ENCODE measurements around the gene FGF1. TPM values are rescaled to one million over a fixed set of nuclear protein-coding genes. Genes with fewer than 3 reads are reported as not detected.

FGF1 gene
- polyA plus RNA-seq, 4 donors: 0.27 to 2.8 (median 0.65) TPM; not detected in 1

- Histone ChIP-seq H3K4me3 (ENCODE audit: low read depth in 1 of 3, low read length in 3 of 3) (no peak overlapping the region), H3K9me3 (ENCODE audit: control insufficient read depth in 2 of 2, insufficient read depth in 1 of 2, low read depth in 1 of 2, low read length in 1 of 2) (no peaks in the 10 kb centered on the region), H3K4me1 (ENCODE audit: control insufficient read depth in 3 of 3, insufficient read depth in 2 of 3, low read depth in 1 of 3, low read length in 2 of 3) (no peaks in the 10 kb centered on the region), H3K27me3 (ENCODE audit: control insufficient read depth in 3 of 3, insufficient read depth in 3 of 3, low read length in 3 of 3) (peaks cover 0 to 5% (median 0%) of the 10 kb centered on the region in 3 donors), H3K36me3 (ENCODE audit: control insufficient read depth in 3 of 3, insufficient read depth in 2 of 3, low read depth in 1 of 3, low read length in 3 of 3) (no peaks in the 10 kb centered on the region), H3K27ac (ENCODE audit: low read depth in 1 of 3, low read length in 2 of 3) (no peak overlapping the region)
- no peak for DNase-seq
- no peak for FAIRE-seq
- WGBS, 3 donors: 85 to 87% (median 87%) methylated on average over 7 of the region's 7 CpGs
Observed at GRCh38 chr5:142614054-142614453, 71.8 kb downstream of the FGF1 start.

- H3K4me3 ChIP-seq (ENCODE audit: low read depth in 1 of 3, low read length in 3 of 3): no peak overlapping the region
- WGBS, 3 donors: 73 to 80% (median 78%) methylated on average over 9 of the region's 9 CpGs
- H3K36me3 ChIP-seq (ENCODE audit: control insufficient read depth in 3 of 3, insufficient read depth in 2 of 3, low read depth in 1 of 3, low read length in 3 of 3): no peaks in the 10 kb centered on the region
- peaks cover 0 to 5% (median 0%) of the 10 kb centered on the region in 3 donors for H3K27me3 ChIP-seq (ENCODE audit: control insufficient read depth in 3 of 3, insufficient read depth in 3 of 3, low read length in 3 of 3)
- no peak overlapping the region for H3K27ac ChIP-seq (ENCODE audit: low read depth in 1 of 3, low read length in 2 of 3)
- DNase-seq (no peak), FAIRE-seq (no peak)
- no peaks in the 10 kb centered on the region for H3K4me1 ChIP-seq (ENCODE audit: control insufficient read depth in 3 of 3, insufficient read depth in 2 of 3, low read depth in 1 of 3, low read length in 2 of 3)
- no peaks in the 10 kb centered on the region for H3K9me3 ChIP-seq (ENCODE audit: control insufficient read depth in 2 of 2, insufficient read depth in 1 of 2, low read depth in 1 of 2, low read length in 1 of 2)
Observed at GRCh38 chr5:142613271-142613671, 72.6 kb downstream of the FGF1 start.

DNA sequence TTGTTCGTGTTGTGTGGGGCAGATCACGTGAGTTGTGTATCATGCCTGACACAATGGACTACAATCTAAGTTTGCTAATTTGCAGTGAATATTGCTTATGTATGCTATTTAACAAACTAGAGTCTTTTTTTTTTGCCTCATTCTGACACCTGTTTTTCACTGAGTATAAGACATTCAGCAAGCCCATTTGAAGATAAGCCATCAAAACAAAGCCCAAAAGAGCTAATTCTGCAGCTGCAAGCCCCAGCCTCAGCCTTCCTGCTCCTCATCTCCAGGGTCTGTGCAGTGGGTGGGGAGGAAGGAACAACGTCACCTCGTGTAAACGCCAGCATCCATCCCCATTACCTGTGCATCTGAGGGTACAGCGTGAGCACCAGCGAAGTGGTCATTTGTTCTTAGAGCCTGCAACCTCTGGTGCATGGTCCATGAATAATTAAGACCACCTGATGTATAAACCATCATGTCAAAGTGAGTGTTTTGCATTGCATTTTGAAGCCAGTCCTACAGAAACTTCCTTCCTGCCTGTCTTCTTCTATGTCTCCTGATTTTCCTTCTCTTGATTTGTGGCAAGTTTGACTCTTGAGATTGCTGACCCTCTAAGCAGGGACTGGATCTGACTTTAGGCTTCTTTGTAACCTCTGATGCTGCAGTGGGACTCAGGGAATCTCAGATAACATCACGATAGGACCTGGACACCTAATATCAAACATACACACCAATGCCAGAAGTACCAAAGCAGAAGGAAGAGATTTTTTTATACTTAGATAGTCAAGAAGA, 73.2 kb downstream of the FGF1 start:
- no peaks in the 10 kb centered on the region for H3K36me3 ChIP-seq (ENCODE audit: control insufficient read depth in 3 of 3, insufficient read depth in 2 of 3, low read depth in 1 of 3, low read length in 3 of 3)
- peaks cover 0 to 5% (median 0%) of the 10 kb centered on the region in 3 donors for H3K27me3 ChIP-seq (ENCODE audit: control insufficient read depth in 3 of 3, insufficient read depth in 3 of 3, low read length in 3 of 3)
- H3K4me3 ChIP-seq (ENCODE audit: low read depth in 1 of 3, low read length in 3 of 3): no peak overlapping the region
- H3K27ac ChIP-seq (ENCODE audit: low read depth in 1 of 3, low read length in 2 of 3): no peak overlapping the region
- H3K9me3 ChIP-seq (ENCODE audit: control insufficient read depth in 2 of 2, insufficient read depth in 1 of 2, low read depth in 1 of 2, low read length in 1 of 2): no peaks in the 10 kb centered on the region
- no peak for DNase-seq
- H3K4me1 ChIP-seq (ENCODE audit: control insufficient read depth in 3 of 3, insufficient read depth in 2 of 3, low read depth in 1 of 3, low read length in 2 of 3): no peaks in the 10 kb centered on the region
- 63 to 75% (median 69%) methylated on average over 8 of the region's 8 CpGs for WGBS, 3 donors
- FAIRE-seq: no peak

DNA sequence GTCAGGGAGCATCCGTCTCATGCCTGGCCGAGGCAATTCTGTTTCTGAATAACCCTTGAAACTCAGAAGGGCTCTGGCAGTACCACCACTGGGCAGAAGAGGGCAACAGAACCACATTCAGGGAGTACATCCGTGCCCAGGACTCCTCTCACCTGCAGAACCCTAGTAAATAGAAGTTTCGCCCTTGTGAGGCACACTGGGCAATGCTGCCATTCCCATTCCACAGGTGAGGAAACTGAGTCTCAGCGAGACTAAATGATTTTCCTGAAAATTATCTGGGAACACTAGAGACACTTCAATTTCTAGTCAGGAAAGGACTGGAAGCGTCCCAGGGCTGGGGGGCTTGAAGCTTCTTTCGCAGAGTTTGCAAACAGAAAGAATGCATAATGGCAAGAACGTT, 74.7 kb downstream of the FGF1 start:
- Histone ChIP-seq H3K9me3 (ENCODE audit: control insufficient read depth in 2 of 2, insufficient read depth in 1 of 2, low read depth in 1 of 2, low read length in 1 of 2) (no peaks in the 10 kb centered on the region), H3K27me3 (ENCODE audit: control insufficient read depth in 3 of 3, insufficient read depth in 3 of 3, low read length in 3 of 3) (peaks cover 0 to 5% (median 2%) of the 10 kb centered on the region in 3 donors), H3K36me3 (ENCODE audit: control insufficient read depth in 3 of 3, insufficient read depth in 2 of 3, low read depth in 1 of 3, low read length in 3 of 3) (no peaks in the 10 kb centered on the region), H3K4me3 (ENCODE audit: low read depth in 1 of 3, low read length in 3 of 3) (no peak overlapping the region), H3K27ac (ENCODE audit: low read depth in 1 of 3, low read length in 2 of 3) (no peak overlapping the region), H3K4me1 (ENCODE audit: control insufficient read depth in 3 of 3, insufficient read depth in 2 of 3, low read depth in 1 of 3, low read length in 2 of 3) (no peaks in the 10 kb centered on the region)
- FAIRE-seq (no peak), DNase-seq (peak; percentile 66 to 73)
- 29 to 38% (median 36%) methylated on average over 8 of the region's 8 CpGs for WGBS, 3 donors

- H3K4me3 ChIP-seq (ENCODE audit: low read depth in 1 of 3, low read length in 3 of 3): no peak overlapping the region
- H3K27me3 ChIP-seq (ENCODE audit: control insufficient read depth in 3 of 3, insufficient read depth in 3 of 3, low read length in 3 of 3): peaks cover 0 to 8% (median 2%) of the 10 kb centered on the region in 3 donors
- 37 to 72% (median 44%) methylated on average over 6 of the region's 6 CpGs for WGBS, 3 donors
- H3K36me3 ChIP-seq (ENCODE audit: control insufficient read depth in 3 of 3, insufficient read depth in 2 of 3, low read depth in 1 of 3, low read length in 3 of 3): no peaks in the 10 kb centered on the region
- no peaks in the 10 kb centered on the region for H3K4me1 ChIP-seq (ENCODE audit: control insufficient read depth in 3 of 3, insufficient read depth in 2 of 3, low read depth in 1 of 3, low read length in 2 of 3)
- H3K9me3 ChIP-seq (ENCODE audit: control insufficient read depth in 2 of 2, insufficient read depth in 1 of 2, low read depth in 1 of 2, low read length in 1 of 2): no peaks in the 10 kb centered on the region
- FAIRE-seq: no peak
- DNase-seq: no peak
- H3K27ac ChIP-seq (ENCODE audit: low read depth in 1 of 3, low read length in 2 of 3): no peak overlapping the region
Observed at GRCh38 chr5:142610176-142611001, 75.5 kb downstream of the FGF1 start.

GRCh38 chr5:142609142-142609541, 76.7 kb downstream of the FGF1 start:
- FAIRE-seq (no peak), DNase-seq (no peak)
- H3K4me1 ChIP-seq (ENCODE audit: control insufficient read depth in 3 of 3, insufficient read depth in 2 of 3, low read depth in 1 of 3, low read length in 2 of 3): no peaks in the 10 kb centered on the region
- no peak overlapping the region for H3K4me3 ChIP-seq (ENCODE audit: low read depth in 1 of 3, low read length in 3 of 3)
- 48 to 73% (median 58%) methylated on average over 6 of the region's 6 CpGs for WGBS, 3 donors
- no peaks in the 10 kb centered on the region for H3K36me3 ChIP-seq (ENCODE audit: control insufficient read depth in 3 of 3, insufficient read depth in 2 of 3, low read depth in 1 of 3, low read length in 3 of 3)
- H3K27me3 ChIP-seq (ENCODE audit: control insufficient read depth in 3 of 3, insufficient read depth in 3 of 3, low read length in 3 of 3): peaks cover 0 to 8% (median 2%) of the 10 kb centered on the region in 3 donors
- H3K9me3 ChIP-seq (ENCODE audit: control insufficient read depth in 2 of 2, insufficient read depth in 1 of 2, low read depth in 1 of 2, low read length in 1 of 2): no peaks in the 10 kb centered on the region
- no peak overlapping the region for H3K27ac ChIP-seq (ENCODE audit: low read depth in 1 of 3, low read length in 2 of 3)

DNA sequence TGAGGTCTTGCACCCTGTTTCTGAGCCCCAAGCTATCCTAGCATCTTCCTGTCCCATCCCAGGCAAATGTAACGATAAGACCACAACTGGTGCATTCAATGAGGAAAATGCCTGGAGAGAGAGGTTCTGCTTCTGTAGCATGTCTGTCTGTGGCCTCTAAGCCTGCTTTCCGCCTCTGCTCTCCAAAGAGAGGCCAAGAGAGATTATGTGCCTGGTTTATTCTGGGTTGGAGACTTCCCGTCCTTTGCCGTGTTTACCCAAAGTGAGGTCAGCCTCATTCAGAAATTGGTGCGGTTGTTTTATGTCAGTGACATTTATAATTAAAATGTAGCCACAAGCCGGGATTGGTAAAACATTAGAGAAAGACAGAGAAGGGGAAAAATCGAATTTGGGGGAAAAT, 77.8 kb downstream of the FGF1 start:
- WGBS, 3 donors: 70 to 74% (median 71%) methylated on average over 7 of the region's 7 CpGs
- no peak for FAIRE-seq
- H3K4me1 ChIP-seq (ENCODE audit: control insufficient read depth in 3 of 3, insufficient read depth in 2 of 3, low read depth in 1 of 3, low read length in 2 of 3): no peaks in the 10 kb centered on the region
- H3K27ac ChIP-seq (ENCODE audit: low read depth in 1 of 3, low read length in 2 of 3): peak overlapping the region in 1 of 3 donors; percentile 9
- H3K9me3 ChIP-seq (ENCODE audit: control insufficient read depth in 2 of 2, insufficient read depth in 1 of 2, low read depth in 1 of 2, low read length in 1 of 2): no peaks in the 10 kb centered on the region
- no peaks in the 10 kb centered on the region for H3K36me3 ChIP-seq (ENCODE audit: control insufficient read depth in 3 of 3, insufficient read depth in 2 of 3, low read depth in 1 of 3, low read length in 3 of 3)
- peaks cover 0 to 8% (median 2%) of the 10 kb centered on the region in 3 donors for H3K27me3 ChIP-seq (ENCODE audit: control insufficient read depth in 3 of 3, insufficient read depth in 3 of 3, low read length in 3 of 3)
- DNase-seq: no peak
- no peak overlapping the region for H3K4me3 ChIP-seq (ENCODE audit: low read depth in 1 of 3, low read length in 3 of 3)

- peaks cover 0 to 7% (median 0%) of the 10 kb centered on the region in 3 donors for H3K4me1 ChIP-seq (ENCODE audit: control insufficient read depth in 3 of 3, insufficient read depth in 2 of 3, low read depth in 1 of 3, low read length in 2 of 3)
- H3K27me3 ChIP-seq (ENCODE audit: control insufficient read depth in 3 of 3, insufficient read depth in 3 of 3, low read length in 3 of 3): peaks cover 2 to 3% (median 2%) of the 10 kb centered on the region in 3 donors
- no peak for FAIRE-seq
- no peaks in the 10 kb centered on the region for H3K9me3 ChIP-seq (ENCODE audit: control insufficient read depth in 2 of 2, insufficient read depth in 1 of 2, low read depth in 1 of 2, low read length in 1 of 2)
- 58 to 80% (median 63%) methylated on average over 5 of the region's 5 CpGs for WGBS, 3 donors
- H3K4me3 ChIP-seq (ENCODE audit: low read depth in 1 of 3, low read length in 3 of 3): no peak overlapping the region
- peak overlapping the region in 2 of 3 donors; percentile 29 to 48 for H3K27ac ChIP-seq (ENCODE audit: low read depth in 1 of 3, low read length in 2 of 3)
- no peak for DNase-seq
- no peaks in the 10 kb centered on the region for H3K36me3 ChIP-seq (ENCODE audit: control insufficient read depth in 3 of 3, insufficient read depth in 2 of 3, low read depth in 1 of 3, low read length in 3 of 3)
Observed at GRCh38 chr5:142605611-142606010, 80.3 kb downstream of the FGF1 start.
